Caco-2 (cell line): Measurements from ENCODE around the gene GRIFIN. TPM values are rescaled to one million over a fixed set of nuclear protein-coding genes. Genes with fewer than 3 reads are reported as not detected.

Experiments
- Bru-seq: library from RNA; stranded (reverse); fragments of 400-500 nt; gene quantifications from one replicate; lab custom pipeline; 2021; lab: Mats Ljungman, UMichigan
- BruChase-seq, 2 experiments: library from RNA; stranded (reverse); fragments of 400-500 nt; gene quantifications; one replicate each; lab custom pipeline; 2021; lab: Mats Ljungman, UMichigan
- BruUV-seq: library from RNA; stranded (reverse); fragments of 400-500 nt; replicated peaks from 2 replicates; lab custom pipeline; 2021; lab: Mats Ljungman, UMichigan
- CTCF ChIA-PET: fragments of 300-600 bp; sonication (Branson Sonifier 250); formaldehyde crosslinking; loops from one replicate; lab custom pipeline; 2022; ENCODE audit warnings: antibody characterized with exemption; lab: Charles Lee
- POLR2A ChIA-PET: fragments of 300-600 bp; sonication (Branson Sonifier 250); formaldehyde crosslinking; loops from one replicate; lab custom pipeline; 2022; ENCODE audit warnings: antibody characterized with exemption; lab: Charles Lee
- DNase-seq, 2 experiments: peaks; one replicate each; pipeline versions ENCODE4 v3.0.0 to v3.0.0-alpha.2; 2020 to 2022
- H3K27me3 ChIP-seq: replicated peaks from 2 replicates; pipeline ENCODE4 v1.6.0; 2011; ENCODE audit warnings: low read length; ENCODE audit not compliant: control insufficient read depth, insufficient read depth
- H3K36me3 ChIP-seq: 2 replicates; pipeline ENCODE4 v1.5.1; 2011; ENCODE audit warnings: low read length; ENCODE audit not compliant: control insufficient read depth, insufficient read depth
- H3K4me1 ChIP-seq: fragments of 250-450 bp; sonication (Bioruptor Pico); 2 replicates; pipeline ENCODE4 v1.5.1; 2020; ENCODE audit warnings: mild to moderate bottlenecking
- H3K4me3 ChIP-seq: 2 replicates; pipeline ENCODE4 v1.5.1; 2011; ENCODE audit warnings: low read depth, mild to moderate bottlenecking, control low read depth, low read length
- H3K9me3 ChIP-seq: fragments of 250-450 bp; sonication (Bioruptor Pico); 2 replicates; pipeline ENCODE4 v1.5.1; 2020; ENCODE audit warnings: mild to moderate bottlenecking, moderate library complexity
- H3K27ac Mint-ChIP-seq: one replicate; pipeline ENCODE4 v1.8.0; 2022; ENCODE audit warnings: mixed read lengths; ENCODE audit not compliant: unreplicated experiment
- H3K27me3 Mint-ChIP-seq: one replicate; pipeline ENCODE4 v1.8.0; 2022; ENCODE audit warnings: mixed read lengths; ENCODE audit not compliant: insufficient read depth, unreplicated experiment
- H3K36me3 Mint-ChIP-seq: one replicate; pipeline ENCODE4 v1.8.0; 2022; ENCODE audit warnings: mild to moderate bottlenecking, mixed read lengths; ENCODE audit not compliant: insufficient read depth, unreplicated experiment
- H3K4me1 Mint-ChIP-seq: one replicate; pipeline ENCODE4 v1.8.0; 2022; ENCODE audit warnings: low read depth, mixed read lengths; ENCODE audit not compliant: unreplicated experiment
- H3K4me3 Mint-ChIP-seq: one replicate; pipeline ENCODE4 v1.8.0; 2022; ENCODE audit warnings: mild to moderate bottlenecking, moderate library complexity, mixed read lengths; ENCODE audit not compliant: unreplicated experiment
- H3K9me3 Mint-ChIP-seq: one replicate; pipeline ENCODE4 v1.8.0; 2022; ENCODE audit warnings: mixed read lengths; ENCODE audit not compliant: unreplicated experiment
- CTCF ChIP-seq, 2 experiments: fragments of 200-600 bp in 1 of 2; IDR thresholded peaks; 1 replicate in 1 of 2; 2 replicates in 1 of 2; pipeline versions ENCODE4 v1.5.1 to v1.8.0; 2011 to 2022; ENCODE audit warnings: antibody characterized with exemption in 1 of 2, control low read depth in 1 of 2, inconsistent platforms in 1 of 2, low read depth in 1 of 2, low read length in 1 of 2, mild to moderate bottlenecking in 1 of 2, moderate library complexity in 1 of 2; ENCODE audit not compliant: insufficient read depth in 1 of 2, severe bottlenecking in 1 of 2, unreplicated experiment in 1 of 2
- intact Hi-C: fragments of 100-400 bp; cut with micrococcal nuclease; formaldehyde crosslinking; loops from one replicate; pipeline ENCODE4 v1.10.0; 2022; ENCODE audit not compliant: unreplicated experiment
- long read RNA-seq: library from polyadenylated mRNA; stranded (forward); transcript quantifications from one replicate; pipeline ENCODE4 v2.0.0, GENCODE V29; 2022
- total RNA-seq: library from RNA; stranded (reverse); gene quantifications from 2 replicates; pipeline ENCODE4 v1.2.3, GENCODE V29; 2022

The GRIFIN gene, protein sequence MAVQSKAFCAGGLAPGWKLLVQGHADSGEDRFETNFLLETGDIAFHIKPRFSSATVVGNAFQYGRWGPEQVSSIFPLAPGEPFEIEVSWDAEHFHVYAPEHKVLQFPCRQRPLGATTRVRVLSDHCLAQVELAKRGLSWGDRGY
- total RNA-seq: not detected in 2 replicates
- not detected for Bru-seq, nascent RNA
- BruChase-seq, experiment 1, labeled RNA remaining after a 2-hour chase: not detected
- not detected for BruChase-seq, experiment 2, labeled RNA remaining after a 6-hour chase
- long read RNA-seq: 0 reads

DNA sequence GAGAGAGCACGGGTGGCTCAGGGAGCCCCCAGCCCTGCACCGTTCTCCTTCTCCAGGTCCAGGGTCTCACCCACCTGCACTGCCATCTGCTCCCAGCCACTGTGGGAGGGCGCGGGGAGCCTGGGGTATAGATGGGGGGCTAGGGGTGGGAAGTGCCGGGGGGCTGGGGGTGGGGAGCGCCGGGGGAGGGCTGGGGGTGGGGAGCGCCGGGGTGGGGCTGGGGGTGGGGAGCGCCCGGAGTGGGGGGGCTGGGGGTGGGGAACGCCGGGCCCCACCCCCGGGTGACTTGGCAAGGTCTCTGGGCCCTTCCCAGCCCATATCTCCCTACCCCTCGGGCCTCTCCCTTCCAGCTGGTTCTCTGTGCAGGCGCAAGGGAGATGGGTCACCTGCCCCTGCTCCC is at the start of gene GRIFIN:
Gene GRIFIN (minus strand): TSS at position 101 of the 400 bp plus-strand sequence. CDS start 15 bp downstream, at position 86.
- no peak within 1 kb of the TSS for H3K4me3 Mint-ChIP-seq
- BruUV-seq: no TSS peak

DNA sequence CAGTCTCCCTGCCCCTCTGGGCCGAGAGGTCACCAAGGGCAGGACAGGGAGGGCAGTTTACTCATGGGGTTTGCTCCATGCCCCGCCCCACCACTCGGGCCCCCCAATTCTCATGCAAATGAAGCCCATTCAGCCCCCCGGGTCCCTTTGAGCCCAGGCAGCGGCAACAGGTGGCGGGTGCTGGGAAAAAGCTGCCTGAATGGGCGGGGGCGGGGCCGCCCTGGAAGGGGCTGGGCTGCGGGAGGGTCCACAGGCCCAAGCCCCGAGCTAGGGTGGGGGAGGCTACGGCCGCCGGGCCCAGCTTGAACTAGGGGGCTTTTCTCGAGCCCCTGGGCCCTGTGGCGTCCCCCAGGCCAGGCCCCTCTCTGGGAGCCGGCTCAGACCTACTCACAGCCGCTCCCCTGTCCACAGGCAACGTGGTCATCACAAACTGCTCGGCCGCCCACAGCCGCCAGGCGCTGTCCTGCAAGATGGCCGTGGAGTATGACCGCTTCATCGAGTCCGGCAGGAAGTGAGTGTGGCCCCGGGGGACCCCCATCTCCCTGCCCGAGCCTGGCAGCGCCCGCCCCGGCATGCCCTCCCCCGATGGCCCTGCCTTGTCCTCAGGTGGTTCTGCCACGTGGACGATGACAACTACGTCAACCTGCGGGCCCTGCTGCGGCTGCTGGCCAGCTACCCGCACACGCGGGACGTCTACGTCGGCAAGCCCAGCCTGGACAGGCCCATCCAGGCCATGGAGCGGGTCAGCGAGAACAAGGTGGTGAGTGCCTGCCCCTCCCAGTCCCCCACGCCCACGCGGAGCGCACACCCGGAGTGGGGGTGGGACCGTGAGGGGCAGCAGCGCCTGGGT is 48.8 kb upstream of the GRIFIN start:
- H3K27ac Mint-ChIP-seq: no peak overlapping the region
- H3K4me1 ChIP-seq: peaks cover 82% of the 10 kb centered on the region
- intact Hi-C loops: no loop called here

More for the DNA sequence above, at the start of gene GRIFIN:
- Histone ChIP-seq H3K4me3 (no peak within 1 kb of the TSS), H3K4me1 (no peaks in the 10 kb centered on the region; the same call in 1 of the 2 replicates), H3K9me3 (no peaks in the 10 kb centered on the region), H3K36me3 (no peaks in the 10 kb centered on the region), H3K27me3 (no peaks in the 10 kb centered on the region)
- DNase-seq: no peak
- no peak for TF ChIP-seq CTCF (IDR thresholded peaks at IDR 0.05; ENCODE audit: insufficient read depth in 1 of 2, low read depth in 1 of 2, low read length in 1 of 2, severe bottlenecking in 1 of 2, unreplicated experiment in 1 of 2)
- Mint-ChIP-seq H3K9me3 (no peaks in the 10 kb centered on the region), H3K36me3 (peaks cover 6% of the 10 kb centered on the region), H3K4me1 (no peaks in the 10 kb centered on the region), H3K27ac (no peak within 1 kb of the TSS), H3K27me3 (no peaks in the 10 kb centered on the region)
- ChIA-PET POLR2A (no interaction called here), CTCF (no interaction called here)
- intact Hi-C loops: loop anchor here (5.0 kb wide), 1 partner anchor 81 kb away; the partner anchor contains the start of genes BRAT1 and IQCE

More for the DNA sequence above, 48.8 kb upstream of the GRIFIN start:
- POLR2A ChIA-PET: interaction anchor here (0.5 kb wide), 1 partner anchor 247 kb away, joined by 3 read pairs; no protein-coding TSS in a partner anchor
- Mint-ChIP-seq H3K27me3 (no peaks in the 10 kb centered on the region), H3K36me3 (peaks cover 5% of the 10 kb centered on the region), H3K4me3 (no peak overlapping the region), H3K9me3 (no peaks in the 10 kb centered on the region), H3K4me1 (peaks cover 25% of the 10 kb centered on the region)
- no peak for TF ChIP-seq CTCF (IDR thresholded peaks at IDR 0.05; ENCODE audit: insufficient read depth in 1 of 2, low read depth in 1 of 2, low read length in 1 of 2, severe bottlenecking in 1 of 2, unreplicated experiment in 1 of 2)
- Histone ChIP-seq H3K27me3 (no peaks in the 10 kb centered on the region), H3K36me3 (no peaks in the 10 kb centered on the region), H3K4me3 (no peak overlapping the region), H3K9me3 (no peaks in the 10 kb centered on the region)
- CTCF ChIA-PET: no interaction called here
- DNase-seq: no peak
- BruUV-seq: no TSS peak
